WTC11 (cell line): Measurements from ENCODE around the gene DNAH9. TPM values are rescaled to one million over a fixed set of nuclear protein-coding genes. Genes with fewer than 3 reads are reported as not detected.

ENCODE experiments used
- ATAC-seq: fragments of 200-7000 bp; cut with Tn5 transposase; 2 replicates; pipeline ENCODE4 v1.10.0; 2021; ENCODE audit warnings: mild to moderate bottlenecking, moderate library complexity
- CTCF ChIA-PET: fragments of 300-600 bp; sonication (Branson Sonifier 250); formaldehyde crosslinking; loops from one replicate; lab custom pipeline; 2021; ENCODE audit warnings: antibody characterized with exemption; lab: Charles Lee
- POLR2A ChIA-PET: fragments of 350-600 bp; sonication (Branson Sonifier 250); formaldehyde crosslinking; loops from one replicate; lab custom pipeline; 2021; ENCODE audit warnings: antibody characterized with exemption; lab: Charles Lee
- DNase-seq: peaks from one replicate; pipeline ENCODE4 v3.0.0; 2021; ENCODE audit warnings: low spot score
- H3K27ac Mint-ChIP-seq: 2 replicates; pipeline ENCODE4 v1.8.0; 2021; ENCODE audit warnings: mixed read lengths
- H3K27me3 Mint-ChIP-seq: 2 replicates; pipeline ENCODE4 v1.8.0; 2021; ENCODE audit warnings: low read depth, mild to moderate bottlenecking, moderate library complexity, mixed read lengths
- H3K36me3 Mint-ChIP-seq: 2 replicates; pipeline ENCODE4 v1.8.0; 2021; ENCODE audit warnings: mixed read lengths
- H3K4me1 Mint-ChIP-seq: 2 replicates; pipeline ENCODE4 v1.8.0; 2022; ENCODE audit warnings: mixed read lengths
- H3K4me3 Mint-ChIP-seq: 2 replicates; pipeline ENCODE4 v1.8.0; 2021; ENCODE audit warnings: mild to moderate bottlenecking, moderate library complexity, mixed read lengths
- H3K9me3 Mint-ChIP-seq: 2 replicates; pipeline ENCODE4 v1.8.0; 2021; ENCODE audit warnings: mixed read lengths
- ATF6 ChIP-seq: sonication (generic); formaldehyde crosslinking; IDR thresholded peaks from 2 replicates; pipeline ENCODE4 v1.8.1; 2023; ENCODE audit warnings: mild to moderate bottlenecking, missing genetic modification reagents
- KAT7 ChIP-seq: sonication (generic); formaldehyde crosslinking; IDR thresholded peaks from 2 replicates; pipeline ENCODE4 v1.8.1; 2023; ENCODE audit warnings: missing genetic modification reagents, mild to moderate bottlenecking, borderline replicate concordance
- MXD4 ChIP-seq: fragments of 250-450 bp; sonication (Bioruptor Pico); IDR thresholded peaks from 2 replicates; pipeline ENCODE4 v1.8.0; 2021; ENCODE audit warnings: mild to moderate bottlenecking, moderate library complexity, borderline replicate concordance
- PRDM15 ChIP-seq: sonication (generic); formaldehyde crosslinking; IDR thresholded peaks from 2 replicates; pipeline ENCODE4 v1.8.0; 2022; ENCODE audit warnings: missing genetic modification reagents
- PRRX2 ChIP-seq: fragments of 250-450 bp; sonication (Bioruptor Pico); IDR thresholded peaks from 2 replicates; pipeline ENCODE4 v1.8.0; 2021; ENCODE audit warnings: mild to moderate bottlenecking
- TP53 ChIP-seq: sonication (generic); formaldehyde crosslinking; IDR thresholded peaks from 2 replicates; pipeline ENCODE4 v1.8.1; 2023; ENCODE audit warnings: mild to moderate bottlenecking, missing genetic modification reagents
- ZNF263 ChIP-seq: sonication (generic); formaldehyde crosslinking; IDR thresholded peaks from 2 replicates; pipeline ENCODE4 v1.8.1; 2022; ENCODE audit warnings: low read depth, mild to moderate bottlenecking, moderate library complexity, missing genetic modification reagents
- ZNF396 ChIP-seq: fragments of 250-450 bp; sonication (Bioruptor Pico); IDR thresholded peaks from 2 replicates; pipeline ENCODE4 v1.8.0; 2021; ENCODE audit warnings: mild to moderate bottlenecking, moderate library complexity, borderline replicate concordance
- ZNF416 ChIP-seq: fragments of 250-450 bp; sonication (Bioruptor Pico); IDR thresholded peaks from 2 replicates; pipeline ENCODE4 v1.9.0; 2021; ENCODE audit warnings: mild to moderate bottlenecking, inconsistent platforms
- ZNF423 ChIP-seq: fragments of 250-450 bp; sonication (Bioruptor Pico); IDR thresholded peaks from 2 replicates; pipeline ENCODE4 v2.1.2; 2022; ENCODE audit warnings: mild to moderate bottlenecking, moderate library complexity
- ZNF425 ChIP-seq: fragments of 250-450 bp; sonication (Bioruptor Pico); conservative IDR thresholded peaks from 2 replicates; pipeline ENCODE4 v1.9.0; 2021; ENCODE audit warnings: mild to moderate bottlenecking
- ZNF532 ChIP-seq: fragments of 250-450 bp; sonication (Bioruptor Pico); IDR thresholded peaks from 2 replicates; pipeline ENCODE4 v1.9.0; 2021; ENCODE audit warnings: mild to moderate bottlenecking, borderline replicate concordance
- ZNF671 ChIP-seq: fragments of 250-450 bp; sonication (Bioruptor Pico); IDR thresholded peaks from 2 replicates; pipeline ENCODE4 v1.8.0; 2021; ENCODE audit warnings: mild to moderate bottlenecking
- total RNA-seq: library from RNA; stranded (reverse); gene quantifications from 3 replicates; pipeline ENCODE4 v1.2.3, GENCODE V29; 2021
- TF ChIP-seq, protein P1 (sequence below): sonication (generic); formaldehyde crosslinking; IDR thresholded peaks from 2 replicates; pipeline ENCODE4 v1.8.0; 2023; ENCODE audit warnings: mild to moderate bottlenecking, missing genetic modification reagents
- TF ChIP-seq, protein P2 (sequence below): sonication (generic); formaldehyde crosslinking; IDR thresholded peaks from 2 replicates; pipeline ENCODE4 v1.8.1; 2022; ENCODE audit warnings: mild to moderate bottlenecking, moderate library complexity, missing genetic modification reagents

The DNAH9 gene
- total RNA-seq, 1 experiment from 2014 or later: 0.31 TPM

DNA sequence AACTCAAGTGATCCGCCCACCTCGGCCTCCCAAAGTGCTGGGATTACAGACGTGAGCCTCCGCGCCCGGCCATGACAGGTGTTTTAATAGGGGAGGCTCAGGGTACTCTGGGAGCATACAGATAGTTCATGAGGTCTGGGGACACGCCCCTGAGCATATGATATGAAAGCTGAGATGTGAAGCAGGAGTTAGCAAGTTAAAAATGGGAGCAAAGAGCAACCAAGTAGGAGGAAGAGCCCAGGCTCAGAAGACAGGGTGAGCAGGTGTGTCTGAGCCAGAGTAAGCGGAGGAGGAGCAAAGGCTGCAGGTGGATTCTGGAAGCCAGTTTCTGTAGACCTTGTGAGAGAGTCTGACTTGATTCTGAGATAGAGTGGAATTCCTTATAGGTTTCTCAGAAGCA, 103.6 kb downstream of the DNAH9 start:
- ChIA-PET POLR2A (no interaction called here), CTCF (no interaction called here)
- no peak for DNase-seq
- H3K4me3 Mint-ChIP-seq: no peak overlapping the region
- H3K27me3 Mint-ChIP-seq: peaks cover 2% of the 10 kb centered on the region; the same call in 1 of the 2 replicates
- no peak for TF ChIP-seq ZNF263 (CRISPR knock-in tag)
- TF ChIP-seq ZNF423 (CRISPR knock-in tag): no peak
- no peak for TF ChIP-seq PRRX2 (CRISPR knock-in tag)
- no peak overlapping the region for H3K27ac Mint-ChIP-seq
- peaks cover 51% of the 10 kb centered on the region for H3K9me3 Mint-ChIP-seq
- no peaks in the 10 kb centered on the region; the same call in 1 of the 2 replicates for H3K4me1 Mint-ChIP-seq
- H3K36me3 Mint-ChIP-seq: peaks cover 26% of the 10 kb centered on the region
- ATAC-seq: no peak

- DNase-seq: no peak
- POLR2A ChIA-PET: no interaction called here
- peaks cover 53% of the 10 kb centered on the region for H3K9me3 Mint-ChIP-seq
- TF ChIP-seq, protein P1, sequence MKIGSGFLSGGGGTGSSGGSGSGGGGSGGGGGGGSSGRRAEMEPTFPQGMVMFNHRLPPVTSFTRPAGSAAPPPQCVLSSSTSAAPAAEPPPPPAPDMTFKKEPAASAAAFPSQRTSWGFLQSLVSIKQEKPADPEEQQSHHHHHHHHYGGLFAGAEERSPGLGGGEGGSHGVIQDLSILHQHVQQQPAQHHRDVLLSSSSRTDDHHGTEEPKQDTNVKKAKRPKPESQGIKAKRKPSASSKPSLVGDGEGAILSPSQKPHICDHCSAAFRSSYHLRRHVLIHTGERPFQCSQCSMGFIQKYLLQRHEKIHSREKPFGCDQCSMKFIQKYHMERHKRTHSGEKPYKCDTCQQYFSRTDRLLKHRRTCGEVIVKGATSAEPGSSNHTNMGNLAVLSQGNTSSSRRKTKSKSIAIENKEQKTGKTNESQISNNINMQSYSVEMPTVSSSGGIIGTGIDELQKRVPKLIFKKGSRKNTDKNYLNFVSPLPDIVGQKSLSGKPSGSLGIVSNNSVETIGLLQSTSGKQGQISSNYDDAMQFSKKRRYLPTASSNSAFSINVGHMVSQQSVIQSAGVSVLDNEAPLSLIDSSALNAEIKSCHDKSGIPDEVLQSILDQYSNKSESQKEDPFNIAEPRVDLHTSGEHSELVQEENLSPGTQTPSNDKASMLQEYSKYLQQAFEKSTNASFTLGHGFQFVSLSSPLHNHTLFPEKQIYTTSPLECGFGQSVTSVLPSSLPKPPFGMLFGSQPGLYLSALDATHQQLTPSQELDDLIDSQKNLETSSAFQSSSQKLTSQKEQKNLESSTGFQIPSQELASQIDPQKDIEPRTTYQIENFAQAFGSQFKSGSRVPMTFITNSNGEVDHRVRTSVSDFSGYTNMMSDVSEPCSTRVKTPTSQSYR: no peak
- TF ChIP-seq PRDM15 (no peak), ZNF423 (CRISPR knock-in tag) (no peak)
- TF ChIP-seq, protein P2, sequence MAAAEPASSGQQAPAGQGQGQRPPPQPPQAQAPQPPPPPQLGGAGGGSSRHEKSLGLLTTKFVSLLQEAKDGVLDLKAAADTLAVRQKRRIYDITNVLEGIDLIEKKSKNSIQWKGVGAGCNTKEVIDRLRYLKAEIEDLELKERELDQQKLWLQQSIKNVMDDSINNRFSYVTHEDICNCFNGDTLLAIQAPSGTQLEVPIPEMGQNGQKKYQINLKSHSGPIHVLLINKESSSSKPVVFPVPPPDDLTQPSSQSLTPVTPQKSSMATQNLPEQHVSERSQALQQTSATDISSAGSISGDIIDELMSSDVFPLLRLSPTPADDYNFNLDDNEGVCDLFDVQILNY (CRISPR knock-in tag): no peak
- TF ChIP-seq, all 79 proteins: peak for 0
- Mint-ChIP-seq H3K4me1 (peaks cover 11% of the 10 kb centered on the region), H3K4me3 (no peak overlapping the region), H3K27me3 (peaks cover 2% of the 10 kb centered on the region; the same call in 1 of the 2 replicates), H3K27ac (no peak overlapping the region), H3K36me3 (peaks cover 24% of the 10 kb centered on the region)
- CTCF ChIA-PET: no interaction called here
- no peak for ATAC-seq
These were observed 105.8 kb downstream of the DNAH9 start for GRCh38 chr17:11704041-11704440.

DNA sequence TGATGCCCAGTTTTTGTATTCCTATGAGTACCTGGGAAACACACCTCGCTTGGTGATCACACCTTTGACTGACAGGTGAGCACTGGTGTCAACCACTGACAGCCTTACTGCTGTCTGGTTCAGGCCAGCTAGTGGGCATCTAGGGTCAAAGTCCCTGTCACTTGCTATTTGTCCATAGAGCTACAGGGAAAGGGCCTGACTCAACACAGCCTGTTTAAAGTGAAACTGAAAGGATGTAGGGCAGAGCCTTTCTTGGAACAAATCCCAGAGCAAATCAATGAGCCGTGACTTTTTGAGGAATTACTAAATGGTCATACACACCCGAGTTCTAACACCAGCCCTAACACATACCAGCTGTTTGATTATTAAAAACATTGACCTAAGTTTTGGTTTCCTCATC, 106.8 kb downstream of the DNAH9 start:
- no peak for ATAC-seq
- TF ChIP-seq ZNF396 (CRISPR knock-in tag) (no peak), ZNF671 (CRISPR knock-in tag) (no peak), ATF6 (CRISPR knock-in tag) (no peak), KAT7 (CRISPR knock-in tag) (no peak), ZNF416 (CRISPR knock-in tag) (no peak), MXD4 (CRISPR knock-in tag) (no peak), ZNF425 (no peak), TP53 (CRISPR knock-in tag) (no peak), ZNF532 (no peak)

More for the DNA sequence above, 106.8 kb downstream of the DNAH9 start:
- H3K27me3 Mint-ChIP-seq: peaks cover 2% of the 10 kb centered on the region; the same call in 1 of the 2 replicates
- no peak overlapping the region for H3K27ac Mint-ChIP-seq
- no peak overlapping the region for H3K4me3 Mint-ChIP-seq
- CTCF ChIA-PET: no interaction called here
- H3K9me3 Mint-ChIP-seq: peaks cover 50% of the 10 kb centered on the region
- peaks cover 19% of the 10 kb centered on the region; the same call in 1 of the 2 replicates for H3K36me3 Mint-ChIP-seq
- POLR2A ChIA-PET: no interaction called here
- peaks cover 11% of the 10 kb centered on the region for H3K4me1 Mint-ChIP-seq
- DNase-seq: no peak
